ENCODE data around the gene NEB.
"Not testable (repeated sequence)": the region's sequence is repeated elsewhere in the genome, so short reads cannot be mapped to it uniquely, and the experiment has no call there.

The NEB gene

DNA sequence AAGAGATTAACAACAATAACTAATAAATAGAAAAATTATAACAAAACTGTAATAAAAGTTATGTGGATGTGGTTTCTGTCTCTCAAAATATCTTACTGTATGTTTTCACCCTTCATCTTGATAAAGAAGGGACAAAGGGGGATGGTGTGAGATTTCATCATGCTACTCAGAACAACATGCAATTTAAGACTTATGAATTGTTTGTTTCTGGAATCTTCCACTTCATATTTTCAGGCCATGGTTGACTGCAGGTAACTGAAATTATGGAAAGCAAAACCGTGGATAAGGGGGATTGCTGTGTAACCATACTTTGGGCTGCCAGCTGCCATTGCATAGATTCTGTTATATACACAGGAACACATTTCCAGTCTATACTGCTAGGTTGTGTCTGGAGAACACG lies 45.6 kb downstream of the NEB start:
- DNase-seq: no peak

DNA sequence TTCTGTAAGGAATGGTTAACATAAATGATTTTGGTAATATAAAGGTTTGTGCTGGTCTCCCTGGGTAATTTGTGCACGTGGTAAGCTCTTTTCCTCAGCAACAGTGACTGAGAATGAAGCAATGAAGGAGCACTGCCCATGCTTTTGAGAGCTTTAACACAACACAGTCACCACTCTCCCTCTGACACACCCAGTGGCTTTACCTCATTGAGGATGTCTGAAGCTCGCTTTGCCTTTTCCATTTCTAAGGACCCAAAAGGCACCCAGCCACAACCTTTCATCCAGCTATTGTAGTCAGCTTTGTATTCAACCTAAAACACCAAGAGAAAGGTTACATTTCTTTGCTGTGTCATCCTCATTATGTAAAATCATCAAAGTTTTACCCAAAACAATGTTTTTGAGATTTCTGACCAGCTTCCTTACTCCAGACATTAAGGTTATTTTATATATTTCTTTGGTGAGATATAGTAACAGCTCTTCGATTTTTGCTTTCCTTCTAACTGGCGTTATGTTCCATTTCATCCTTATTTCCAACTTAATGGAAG lies 51.7 kb downstream of the NEB start:
- no peak for DNase-seq

DNA sequence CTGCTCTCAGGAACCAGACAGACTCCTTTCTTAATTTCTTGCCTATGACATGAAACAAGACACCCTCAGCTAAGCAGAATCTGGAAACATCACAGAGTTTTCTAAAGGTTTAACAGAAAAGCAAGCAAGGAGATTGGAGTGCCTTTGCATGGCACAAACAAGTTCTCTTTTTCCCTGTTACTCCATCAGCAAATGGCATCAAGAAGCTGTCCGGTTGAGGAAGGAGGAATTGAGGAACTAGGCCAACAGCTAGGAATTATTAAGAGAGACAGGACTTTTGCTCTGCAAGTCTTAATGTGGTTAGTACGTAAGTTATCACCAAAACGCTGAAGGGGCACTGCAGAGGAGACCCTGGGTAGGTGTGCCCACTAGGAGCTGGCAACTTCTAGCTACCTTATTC lies 53.2 kb downstream of the NEB start:
- no peak for DNase-seq

DNA sequence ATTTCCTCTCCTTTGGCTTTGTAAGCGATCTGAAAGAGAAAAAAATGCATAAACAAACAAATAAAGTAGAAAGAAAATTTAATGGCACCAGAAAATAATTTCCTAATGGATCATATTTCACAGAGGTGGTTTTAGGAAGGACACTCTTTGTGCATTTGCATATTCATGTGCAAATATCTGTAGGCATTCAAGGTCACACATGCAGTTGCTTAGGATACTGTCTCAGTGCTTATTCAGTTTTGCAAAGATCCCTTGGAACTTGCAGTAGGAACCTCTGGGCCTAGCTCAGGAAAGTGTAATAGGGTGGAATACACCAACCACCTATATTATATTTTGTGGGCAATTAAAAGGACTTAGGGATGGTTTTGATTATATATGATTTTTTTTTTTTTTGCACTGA lies 54.3 kb downstream of the NEB start:
- no peak for DNase-seq

DNA sequence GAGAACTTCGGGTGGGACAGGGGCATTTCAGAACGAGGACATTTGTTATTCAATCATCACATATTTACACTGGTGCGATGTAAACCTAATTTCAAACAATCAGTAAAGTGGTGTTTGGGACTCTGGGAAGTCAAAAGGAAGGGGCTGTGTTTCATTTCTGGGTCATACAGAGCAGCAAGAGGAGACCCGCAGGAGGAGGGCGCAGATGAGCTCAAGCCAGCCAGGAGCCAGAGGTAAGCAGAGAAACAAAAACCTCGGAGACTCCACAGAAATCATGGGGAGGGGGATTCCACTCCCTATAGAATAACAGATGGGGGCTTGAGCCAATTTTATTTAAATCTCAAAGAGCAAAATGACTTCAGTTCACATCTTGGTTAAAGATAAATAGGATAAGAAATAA lies 55.4 kb downstream of the NEB start:
- DNase-seq: no peak

DNA sequence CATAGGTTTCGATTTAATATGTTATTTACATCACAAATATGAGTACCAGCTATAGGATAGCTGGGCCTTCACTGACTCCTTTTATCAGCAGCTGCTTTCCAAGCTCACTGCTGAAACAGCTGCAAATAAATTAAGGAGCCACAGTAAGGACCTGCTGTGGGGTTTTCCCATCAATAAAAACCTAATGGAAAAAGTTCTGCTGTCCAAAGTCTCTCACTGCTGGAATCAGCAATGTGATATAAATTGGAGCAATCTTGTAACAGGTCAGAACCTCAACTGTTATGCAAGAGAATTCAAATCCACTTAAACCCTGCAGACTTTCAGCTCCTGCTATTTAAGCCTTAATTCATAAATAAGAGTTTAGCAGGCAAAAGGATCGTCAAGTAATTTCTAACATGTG lies 61.3 kb downstream of the NEB start:
- DNase-seq: no peak

DNA sequence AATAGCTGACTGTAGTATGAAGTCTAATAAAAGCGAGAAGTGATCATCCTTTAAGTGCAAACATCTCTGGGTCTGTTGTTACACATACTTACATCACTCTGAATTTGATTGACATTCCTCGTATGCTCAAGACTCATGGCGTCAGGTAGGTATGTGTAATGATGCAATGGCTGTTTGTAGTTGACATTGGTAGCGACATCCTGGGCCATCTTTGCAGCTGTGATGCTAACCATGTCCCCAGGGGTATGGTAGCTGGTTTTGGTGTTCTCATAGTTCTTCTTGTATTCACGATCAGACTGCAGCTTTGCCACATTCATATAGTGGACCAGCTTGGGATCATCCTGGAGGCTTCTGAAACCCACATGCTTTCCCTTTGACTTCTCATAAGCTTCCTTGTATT lies 62.0 kb downstream of the NEB start:
- no peak for DNase-seq

DNA sequence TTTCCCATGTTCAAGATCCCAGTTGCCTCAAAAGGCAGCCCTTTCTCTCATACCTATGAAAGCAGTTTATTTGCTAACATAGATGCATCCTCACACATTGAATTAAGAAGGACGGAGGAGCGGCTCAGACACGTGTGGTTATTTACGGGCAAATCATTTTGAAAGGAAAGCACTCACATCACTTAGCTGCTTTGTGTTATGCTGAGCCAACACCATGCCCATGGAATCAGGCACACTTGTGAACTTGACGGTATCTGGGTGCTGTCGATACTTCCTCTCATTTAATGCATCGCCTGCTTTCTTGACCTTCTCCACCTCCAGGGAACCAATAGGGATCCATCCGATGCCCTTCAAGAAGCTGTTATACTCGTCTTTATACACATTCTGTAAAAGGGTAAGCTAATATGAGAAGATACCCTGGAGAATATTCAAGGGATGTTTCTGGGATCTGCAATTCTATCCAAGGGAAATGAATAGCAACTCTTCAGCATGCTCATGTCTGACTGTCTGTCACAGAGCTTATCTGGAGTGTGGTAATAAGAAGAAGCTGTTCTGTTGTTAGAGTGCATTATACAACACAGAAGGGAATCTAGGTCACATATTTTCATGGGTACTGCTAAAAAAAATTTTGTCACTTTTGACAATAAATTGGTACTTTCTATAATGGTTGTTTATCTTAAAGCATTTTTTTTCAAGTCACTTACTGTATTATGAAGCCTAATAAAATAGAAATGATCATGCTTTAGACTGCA lies 63.3 kb downstream of the NEB start:
- no peak for DNase-seq

DNA sequence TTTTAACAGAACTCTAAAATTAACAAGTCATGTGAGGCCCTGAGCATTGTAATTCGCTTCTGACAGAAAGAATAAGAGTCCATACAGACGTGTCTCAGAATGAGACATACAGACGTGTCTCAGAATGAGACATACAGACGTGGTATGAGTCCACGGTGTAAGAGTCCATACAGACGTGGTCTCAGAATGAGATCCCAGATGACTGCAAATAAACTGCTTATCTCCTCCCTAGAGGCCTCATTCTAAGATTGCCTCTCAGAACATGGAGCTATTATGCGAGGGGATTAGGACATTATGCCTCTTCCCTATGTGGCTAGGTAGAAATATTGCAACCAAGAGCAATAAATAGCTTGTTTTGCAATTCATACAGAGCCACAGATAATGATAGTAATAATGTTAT lies 63.9 kb downstream of the NEB start:
- no peak for DNase-seq

DNA sequence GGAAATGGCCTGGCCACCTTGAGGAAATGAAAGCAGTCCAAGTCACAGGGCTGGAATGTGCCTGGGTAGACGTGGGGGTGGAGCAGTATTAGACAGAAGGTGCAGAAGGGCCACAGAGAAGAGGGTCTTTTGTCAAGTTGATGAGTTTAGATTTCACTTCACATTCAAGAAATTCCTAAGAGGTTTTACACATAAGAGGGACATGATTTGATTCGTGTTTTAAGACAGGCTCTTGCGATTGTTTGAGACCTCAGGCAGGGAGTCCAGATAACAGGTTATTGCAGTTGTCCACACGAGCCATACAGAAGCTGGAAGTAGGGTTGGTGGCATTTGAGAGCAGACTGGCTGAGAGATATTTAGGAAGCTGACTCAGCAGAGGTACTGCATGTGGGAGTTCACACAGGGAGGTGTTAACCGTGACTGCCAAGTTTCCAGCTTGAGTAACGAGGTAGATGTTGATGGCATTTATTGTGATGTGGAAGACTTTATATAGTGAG lies 64.6 kb downstream of the NEB start:
- no peak for DNase-seq

DNA sequence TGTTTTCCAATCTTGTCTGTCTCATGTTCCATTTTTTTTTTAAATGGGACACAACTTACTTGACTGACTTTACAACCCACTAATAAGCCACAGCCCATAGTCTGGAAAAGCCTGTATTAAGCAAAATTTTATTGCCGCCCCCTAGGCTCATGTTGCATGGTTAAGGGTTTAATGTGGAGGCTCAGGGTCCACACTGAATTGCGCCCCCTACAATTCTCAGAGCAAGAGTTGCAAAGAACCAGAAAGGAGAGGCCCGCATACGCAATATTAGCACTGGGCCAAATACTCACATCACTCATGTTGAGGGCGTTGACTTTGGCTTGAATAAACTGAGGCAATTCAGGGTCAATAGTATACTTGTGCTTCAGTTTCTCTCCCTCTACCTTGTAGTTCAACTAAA lies 65.5 kb downstream of the NEB start:
- DNase-seq: no peak

DNA sequence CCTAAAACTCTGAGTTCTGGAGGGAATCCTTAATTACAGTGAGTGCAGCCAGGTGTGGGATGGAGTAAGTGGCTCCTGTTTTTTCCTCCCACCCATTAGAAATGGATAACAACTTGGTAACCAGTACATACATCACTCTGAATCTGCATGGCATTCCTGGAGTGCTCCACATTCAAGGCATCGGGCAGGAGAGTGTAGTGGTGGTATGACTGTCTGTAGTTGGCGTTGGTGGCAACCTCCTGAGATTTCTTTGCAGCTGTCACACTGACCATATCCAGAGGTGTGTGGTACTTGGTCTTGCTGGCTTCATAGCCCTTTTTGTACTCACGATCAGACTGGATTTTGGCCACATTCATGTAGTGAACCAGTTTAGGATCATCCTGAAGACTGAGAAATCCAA lies 68.3 kb downstream of the NEB start:
- no peak for DNase-seq

DNA sequence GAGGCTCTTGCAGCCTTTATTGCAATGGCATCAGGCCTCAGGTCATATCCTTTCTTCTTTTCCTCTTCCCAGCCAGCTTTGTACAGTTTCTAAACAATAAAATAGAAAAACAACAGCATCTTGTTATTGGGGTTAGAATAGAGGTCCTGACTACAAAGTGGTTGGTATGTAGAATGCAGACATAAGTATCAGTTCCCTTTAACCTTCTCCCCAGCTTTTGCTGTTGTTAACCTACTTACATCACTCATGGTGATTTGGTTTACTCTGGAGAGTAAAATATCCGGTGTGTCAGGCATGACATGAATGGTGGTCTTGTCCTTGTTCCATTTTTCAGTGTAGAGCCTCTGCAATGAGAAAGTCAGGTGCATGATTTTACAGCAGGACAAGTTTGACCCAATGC lies 69.8 kb downstream of the NEB start:
- DNase-seq: no peak

DNA sequence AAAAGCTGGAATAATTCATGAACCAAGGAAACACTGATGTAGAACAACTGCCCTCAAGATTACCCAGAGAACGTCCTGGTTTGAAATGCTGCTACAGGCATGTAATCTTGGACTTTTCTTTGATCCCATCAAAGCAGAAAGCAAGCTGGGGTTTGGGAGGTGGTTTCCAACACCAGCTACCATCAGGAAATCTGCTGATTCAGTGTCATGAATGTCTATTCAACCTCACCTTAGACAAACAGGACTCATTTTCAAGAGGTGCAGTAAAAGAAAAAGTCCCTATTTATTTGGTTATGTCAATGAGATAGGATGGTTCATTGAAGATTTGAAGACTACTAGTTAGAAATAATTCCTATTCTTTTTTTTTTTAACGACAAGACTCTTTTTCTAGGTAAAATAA lies 72.7 kb downstream of the NEB start:
- no peak for DNase-seq

DNA sequence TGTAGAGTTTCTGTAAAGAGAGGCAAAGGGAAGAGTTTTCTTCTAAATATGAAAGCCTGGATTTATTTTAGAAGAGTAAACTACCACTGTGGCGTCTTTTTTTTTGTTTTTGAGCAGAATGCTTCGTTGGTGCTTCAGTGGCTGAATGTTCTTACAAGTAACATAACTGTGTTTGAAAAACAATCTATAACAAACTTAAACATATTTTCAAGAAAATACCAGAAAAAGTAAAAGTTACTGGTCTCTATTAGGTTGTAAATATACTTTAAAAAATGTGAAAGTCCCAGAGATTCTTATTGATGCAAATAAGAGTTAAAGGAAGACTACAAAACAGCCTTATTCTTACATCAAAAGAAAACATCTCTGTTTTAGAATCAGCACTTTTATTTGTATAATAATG lies 76.2 kb downstream of the NEB start:
- DNase-seq: no peak

DNA sequence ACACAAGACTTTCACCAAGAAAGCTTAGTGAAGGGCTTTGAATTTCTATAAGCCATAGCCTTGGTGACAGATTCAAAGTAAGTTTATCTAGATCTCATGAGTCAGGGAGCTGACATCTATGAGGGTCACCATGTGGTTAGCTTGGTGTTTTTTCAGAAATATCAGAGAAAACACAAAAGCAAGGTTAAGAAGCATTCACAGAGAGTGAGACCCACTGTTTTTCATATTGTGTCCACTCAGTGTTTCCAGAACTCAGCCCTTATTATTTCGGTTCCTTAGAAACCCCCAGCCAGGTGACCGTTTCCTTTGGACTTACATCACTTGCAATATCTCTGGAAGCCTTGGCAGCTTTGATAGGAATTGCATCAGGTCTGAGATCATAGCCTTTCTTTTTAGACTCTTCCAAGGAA lies 76.6 kb downstream of the NEB start:
- no peak for DNase-seq

DNA sequence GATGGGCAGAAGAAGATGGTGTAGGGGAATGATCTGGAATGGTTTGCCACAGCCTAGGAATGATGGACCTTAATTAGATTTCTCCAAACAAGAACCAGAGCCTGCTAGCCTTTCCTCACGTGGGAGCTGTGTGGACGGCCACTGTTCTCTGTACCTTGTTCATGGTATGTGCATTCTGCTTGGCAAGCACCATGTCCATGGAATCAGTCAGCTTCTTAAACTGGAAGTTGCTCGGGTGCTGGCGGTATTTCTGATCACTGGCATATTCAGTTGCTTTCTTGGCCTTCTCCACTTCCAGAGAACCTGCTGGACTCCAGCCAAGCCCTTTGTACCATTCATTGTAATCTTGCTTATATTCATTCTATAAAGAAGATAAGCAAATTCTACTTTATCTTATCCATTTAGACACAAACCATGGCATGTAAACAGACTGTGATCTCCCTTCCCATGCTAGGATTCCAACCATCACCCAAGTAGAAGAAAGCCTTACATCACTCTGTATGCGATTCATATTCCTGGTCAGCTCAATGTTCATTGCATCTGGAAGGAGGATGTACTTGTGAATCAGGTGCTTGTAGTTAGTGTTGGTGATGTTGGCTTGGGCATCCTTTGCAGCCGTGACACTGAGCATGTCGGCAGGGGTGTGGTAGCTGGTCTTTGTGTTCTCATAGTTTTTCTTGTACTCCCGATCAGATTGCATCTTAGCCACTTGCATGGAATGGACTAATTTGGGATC lies 78.4 kb downstream of the NEB start:
- DNase-seq: no peak

DNA sequence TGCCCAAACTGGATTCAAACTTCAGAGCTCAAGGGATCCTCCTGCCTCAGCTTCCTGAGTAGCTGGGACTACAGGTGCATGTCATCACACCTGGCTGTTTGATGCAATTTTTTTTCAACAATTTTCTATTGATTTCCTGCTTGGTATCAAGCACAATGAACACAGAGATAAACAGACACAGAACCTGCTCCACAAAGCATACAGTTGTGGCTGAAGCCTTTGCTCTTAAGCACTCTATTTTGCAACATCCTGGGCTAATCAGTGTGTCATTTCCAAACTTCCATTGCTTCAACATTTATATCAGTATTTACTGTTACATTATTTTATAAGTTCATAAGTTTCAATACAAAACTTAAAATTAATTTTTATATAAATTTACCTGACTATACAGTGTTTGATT lies 79.4 kb downstream of the NEB start:
- no peak for DNase-seq

DNA sequence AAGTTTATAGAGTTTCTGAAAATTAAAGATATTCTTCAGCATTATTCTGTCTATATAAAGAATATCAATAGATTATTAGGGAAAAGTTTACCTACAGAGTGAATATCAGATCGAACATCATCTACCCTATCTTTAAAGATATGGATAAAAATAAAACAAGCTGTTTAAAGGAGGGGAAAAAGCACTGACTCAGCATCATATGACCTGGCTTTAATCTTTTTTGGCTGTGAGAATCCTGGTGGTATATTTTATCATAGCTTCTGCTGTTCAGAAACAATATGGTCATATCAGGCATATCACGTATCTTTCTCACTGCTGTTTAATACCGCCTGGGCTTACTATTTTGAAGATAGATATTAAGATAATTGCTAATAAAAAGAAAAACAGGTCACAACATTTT lies 80.2 kb downstream of the NEB start:
- DNase-seq: no peak

DNA sequence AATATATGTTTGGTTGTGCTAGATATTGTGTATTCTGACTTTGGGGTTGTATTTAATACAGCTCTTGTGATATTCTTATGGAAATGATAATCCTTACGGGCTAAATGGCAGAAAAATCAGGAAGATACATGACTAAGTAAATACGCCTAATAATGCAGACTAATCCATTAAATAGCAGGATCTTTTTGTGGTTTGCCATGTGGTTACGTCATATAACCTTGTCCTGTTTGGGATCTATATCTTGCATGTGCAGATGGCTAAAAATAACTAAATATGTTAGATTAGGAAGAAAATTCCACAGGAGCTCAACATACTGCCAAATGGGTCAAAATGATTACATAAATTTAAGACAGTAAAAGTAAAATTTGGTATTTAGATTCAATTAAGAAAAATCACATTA lies 83.0 kb downstream of the NEB start:
- no peak for DNase-seq

DNA sequence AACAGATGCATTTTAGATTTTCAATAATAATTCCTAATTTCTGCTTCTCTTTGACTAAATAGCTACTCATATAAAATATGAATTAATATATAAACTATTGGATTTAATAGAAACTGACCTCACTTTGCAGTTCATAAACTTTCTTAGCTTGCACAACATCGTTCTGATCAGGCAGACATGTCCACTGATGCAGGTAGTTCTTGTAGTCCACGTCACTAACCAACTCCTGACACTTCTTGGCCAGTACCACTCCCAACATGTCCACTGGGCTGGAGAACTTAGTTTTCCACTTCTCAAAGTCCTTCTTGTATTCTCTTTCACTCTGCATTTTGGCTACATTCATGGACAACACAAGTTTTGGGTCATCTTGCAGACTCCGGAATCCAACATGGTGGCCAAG lies 83.8 kb downstream of the NEB start:
- no peak for DNase-seq

DNA sequence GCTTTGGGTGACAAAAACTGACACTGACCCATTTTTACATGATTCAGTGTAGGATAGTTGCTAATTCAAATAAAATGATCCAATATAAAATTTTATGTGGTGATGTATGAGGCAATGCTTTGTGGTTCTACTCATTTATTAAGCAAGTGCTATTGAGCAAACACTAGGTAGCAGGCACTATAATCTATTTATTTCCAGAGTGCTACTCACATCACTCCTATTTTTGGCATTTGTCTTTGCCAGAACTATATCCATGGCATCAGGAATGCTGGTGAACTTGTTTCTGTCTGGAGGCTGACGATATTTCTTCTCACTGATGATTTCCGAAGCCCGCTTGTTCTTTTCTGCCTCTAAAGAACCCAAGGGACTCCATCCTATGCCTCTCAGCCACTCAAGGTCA lies 84.3 kb downstream of the NEB start:
- DNase-seq: no peak

DNA sequence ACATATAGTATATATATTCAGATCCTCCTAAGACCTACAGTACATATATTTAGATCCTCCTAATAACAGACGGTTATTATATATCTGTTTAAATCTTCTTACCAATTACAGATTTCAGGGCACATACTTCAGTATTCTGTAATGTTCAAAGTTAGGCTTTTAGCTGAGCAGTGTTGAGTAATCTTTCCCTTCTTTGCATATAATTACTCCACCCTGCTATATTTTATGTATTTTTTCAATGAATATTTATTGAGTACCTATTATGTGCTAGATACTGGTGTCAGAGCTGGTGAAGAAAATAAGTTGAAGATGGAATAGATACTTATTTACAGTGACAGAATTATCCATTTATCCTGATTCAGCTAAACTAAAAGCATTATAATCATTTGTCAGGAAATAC lies 84.9 kb downstream of the NEB start:
- DNase-seq: no peak

DNA sequence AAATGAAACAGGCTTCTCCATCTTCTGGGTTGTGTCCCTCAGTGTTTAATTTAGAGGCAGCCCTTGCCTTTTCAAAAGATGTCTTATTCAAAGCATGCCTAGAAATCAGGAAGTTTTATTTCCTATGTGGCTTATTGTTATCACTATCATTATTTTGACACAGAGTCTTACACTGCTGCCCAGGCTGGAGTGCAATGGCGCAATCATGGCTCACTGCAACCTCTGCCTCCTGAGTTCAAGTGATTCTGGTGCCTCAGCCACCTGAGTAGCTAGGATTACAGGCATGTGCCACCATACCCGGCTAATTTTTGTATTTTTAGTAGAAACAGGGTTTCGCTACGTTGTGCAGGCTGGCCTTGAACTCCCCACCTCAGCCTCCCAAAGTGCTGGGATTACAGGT lies 87.8 kb downstream of the NEB start:
- not testable (repeated sequence) for DNase-seq

DNA sequence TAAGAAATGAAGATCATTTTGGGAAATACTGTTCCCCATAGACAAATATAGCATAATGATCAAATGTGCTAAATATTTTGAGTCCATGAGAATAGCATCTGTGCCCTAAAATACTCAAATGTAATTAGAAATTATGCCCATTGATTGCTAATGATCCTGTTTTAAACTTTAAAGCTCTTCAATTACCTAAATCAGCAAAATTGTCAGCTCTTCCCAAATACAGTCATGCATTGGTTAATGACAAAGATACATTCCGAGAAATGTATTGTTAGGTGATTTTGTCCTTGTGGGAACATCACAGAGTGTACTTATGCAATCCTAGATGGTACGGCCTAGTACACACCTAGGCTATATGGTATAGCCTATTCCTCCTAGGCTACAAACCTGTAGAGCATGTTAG lies 89.7 kb downstream of the NEB start:
- no peak for DNase-seq
